ENCODE measurements around the gene SFMBT1.

GRCh38 chr3:53091011-53091410 is 45.1 kb upstream of the SFMBT1 start:
- TF ChIP-seq, protein P1, sequence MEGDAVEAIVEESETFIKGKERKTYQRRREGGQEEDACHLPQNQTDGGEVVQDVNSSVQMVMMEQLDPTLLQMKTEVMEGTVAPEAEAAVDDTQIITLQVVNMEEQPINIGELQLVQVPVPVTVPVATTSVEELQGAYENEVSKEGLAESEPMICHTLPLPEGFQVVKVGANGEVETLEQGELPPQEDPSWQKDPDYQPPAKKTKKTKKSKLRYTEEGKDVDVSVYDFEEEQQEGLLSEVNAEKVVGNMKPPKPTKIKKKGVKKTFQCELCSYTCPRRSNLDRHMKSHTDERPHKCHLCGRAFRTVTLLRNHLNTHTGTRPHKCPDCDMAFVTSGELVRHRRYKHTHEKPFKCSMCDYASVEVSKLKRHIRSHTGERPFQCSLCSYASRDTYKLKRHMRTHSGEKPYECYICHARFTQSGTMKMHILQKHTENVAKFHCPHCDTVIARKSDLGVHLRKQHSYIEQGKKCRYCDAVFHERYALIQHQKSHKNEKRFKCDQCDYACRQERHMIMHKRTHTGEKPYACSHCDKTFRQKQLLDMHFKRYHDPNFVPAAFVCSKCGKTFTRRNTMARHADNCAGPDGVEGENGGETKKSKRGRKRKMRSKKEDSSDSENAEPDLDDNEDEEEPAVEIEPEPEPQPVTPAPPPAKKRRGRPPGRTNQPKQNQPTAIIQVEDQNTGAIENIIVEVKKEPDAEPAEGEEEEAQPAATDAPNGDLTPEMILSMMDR (IDR thresholded peaks at IDR 0.05): no peak
- no peak for TF ChIP-seq POLR2A (IDR thresholded peaks at IDR 0.05)

Measured in Peyer's patch (tissue), 4 donors.